Activated CD8-positive, alpha-beta T cell treated with anti-CD3 and anti-CD28 coated beads, Interleukin-2, amount 10 ng/mL, durations not matched to agents 7 days and 5 days (primary cell): Measurements from ENCODE around the gene PARP8. TPM values are rescaled to one million over a fixed set of nuclear protein-coding genes. Genes with fewer than 3 reads are reported as not detected.
"Not testable (repeated sequence)": the region's sequence is repeated elsewhere in the genome, so short reads cannot be mapped to it uniquely, and the experiment has no call there.

Experiments used
- ATAC-seq: fragments of 150-1000 bp; cut with Tn5 transposase; one replicate; pipeline ENCODE4 v1.10.0; 2021; ENCODE audit warnings: moderate library complexity
- CTCF ChIA-PET: fragments of 350-600 bp; sonication (Branson Sonifier 250); formaldehyde crosslinking; loops from one replicate; lab custom pipeline; 2021; ENCODE audit warnings: antibody characterized with exemption; lab: Charles Lee
- POLR2A ChIA-PET: fragments of 350-600 bp; sonication (Branson Sonifier 250); formaldehyde crosslinking; loops from one replicate; lab custom pipeline; 2021; ENCODE audit warnings: antibody characterized with exemption; lab: Charles Lee
- DNase-seq: peaks from one replicate; pipeline ENCODE4 v3.0.0-alpha.2; 2020
- H3K27ac Mint-ChIP-seq: one replicate; pipeline ENCODE4 v1.8.0; 2021; ENCODE audit warnings: mild to moderate bottlenecking, mixed read lengths
- H3K27me3 Mint-ChIP-seq: one replicate; pipeline ENCODE4 v1.8.0; 2021; ENCODE audit warnings: low read depth, mixed read lengths
- H3K36me3 Mint-ChIP-seq: one replicate; pipeline ENCODE4 v1.8.0; 2021; ENCODE audit warnings: low read depth, mixed read lengths
- H3K4me1 Mint-ChIP-seq: one replicate; pipeline ENCODE4 v1.8.0; 2021; ENCODE audit warnings: low read depth, mixed read lengths
- H3K4me3 Mint-ChIP-seq: one replicate; pipeline ENCODE4 v1.8.0; 2021; ENCODE audit warnings: mild to moderate bottlenecking, mixed read lengths
- H3K9me3 Mint-ChIP-seq: one replicate; pipeline ENCODE4 v1.8.0; 2022; ENCODE audit warnings: mixed read lengths; ENCODE audit not compliant: insufficient read depth
- total RNA-seq, 2 experiments: library from RNA; stranded (reverse); gene quantifications; one replicate each; pipeline ENCODE4 v1.2.3, GENCODE V29; 2021

Gene PARP8
- total RNA-seq, 2 experiments from 2014 or later = 78.5 to 80.0 TPM

GRCh38 chr5:50663636-50664035 is 2.8 kb upstream of the PARP8 start:
- ChIA-PET POLR2A (no interaction called here), CTCF (interaction anchor here (2.2 kb wide), 1 partner anchor 223 kb away, joined by 10 read pairs; the partner anchor contains the start of gene EMB)
- peaks cover 14% of the 10 kb centered on the region for H3K36me3 Mint-ChIP-seq
- H3K9me3 Mint-ChIP-seq = peaks cover 6% of the 10 kb centered on the region
- ATAC-seq (no peak), DNase-seq (no peak)
- H3K4me3 Mint-ChIP-seq = no peak overlapping the region
- H3K27me3 Mint-ChIP-seq = no peaks in the 10 kb centered on the region
- H3K4me1 Mint-ChIP-seq = peaks cover 35% of the 10 kb centered on the region
- H3K27ac Mint-ChIP-seq = no peak overlapping the region

DNA sequence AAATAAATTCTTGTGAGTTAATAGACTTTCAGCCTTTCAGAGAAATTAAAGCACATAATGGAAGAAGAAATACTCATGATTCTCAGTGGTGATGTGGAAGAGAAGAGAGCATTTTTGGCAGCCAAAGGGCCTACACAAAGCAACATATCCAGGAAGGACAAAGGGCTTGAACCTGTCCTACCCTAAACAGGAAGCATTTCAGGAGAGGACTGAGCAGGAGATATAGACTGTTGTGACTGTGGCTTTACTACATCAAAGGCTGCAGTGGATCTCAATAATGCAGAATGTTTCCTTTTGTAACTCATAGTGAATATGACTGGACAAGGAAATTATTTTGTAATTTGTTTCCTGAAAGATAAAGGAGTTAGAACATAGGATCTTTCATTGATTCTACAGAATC is 1.3 kb upstream of the PARP8 start:
- H3K27me3 Mint-ChIP-seq = no peaks in the 10 kb centered on the region
- POLR2A ChIA-PET = interaction anchor here (0.6 to 3.1 kb wide), 5 partner anchors 30 to 224 kb away, joined by 3 to 29 read pairs (median 3); partner anchors contain the start of gene EMB
- peak overlapping the region; percentile 99 for H3K4me3 Mint-ChIP-seq
- peaks cover 6% of the 10 kb centered on the region for H3K9me3 Mint-ChIP-seq
- H3K27ac Mint-ChIP-seq = peak overlapping the region; percentile 99
- peaks cover 25% of the 10 kb centered on the region for H3K36me3 Mint-ChIP-seq
- DNase-seq (no peak), ATAC-seq (peak; percentile 38)
- CTCF ChIA-PET = interaction anchor here (0.6 kb wide), 1 partner anchor 224 kb away, joined by 3 read pairs; the partner anchor contains the start of gene EMB
- peaks cover 47% of the 10 kb centered on the region for H3K4me1 Mint-ChIP-seq

DNA sequence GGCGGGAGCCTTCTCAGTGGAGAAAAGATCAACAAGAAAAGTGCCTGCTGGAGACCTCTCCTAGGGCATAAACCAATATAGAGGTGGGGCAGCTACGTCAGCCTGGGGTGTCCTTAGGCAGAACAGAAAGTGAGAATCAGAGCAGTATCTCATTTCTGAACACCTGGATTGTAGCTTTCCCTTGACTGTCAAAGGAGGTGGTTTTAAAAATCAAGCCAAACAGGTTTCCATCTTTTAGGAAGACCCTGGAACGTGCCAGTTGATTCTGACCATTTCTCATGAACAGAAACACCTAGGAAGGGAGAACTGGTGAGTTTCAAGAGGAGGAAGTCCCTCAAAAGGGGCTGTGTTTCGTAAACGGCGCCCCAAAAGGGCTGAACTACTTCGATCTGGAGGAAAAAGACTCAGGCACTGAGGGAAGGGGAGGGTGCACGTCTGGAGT is 655 bp upstream of the PARP8 start:
- DNase-seq = peak; percentile 66
- Mint-ChIP-seq H3K4me3 (peak overlapping the region; percentile 99), H3K36me3 (peaks cover 28% of the 10 kb centered on the region), H3K27ac (peak overlapping the region; percentile 99), H3K4me1 (peaks cover 51% of the 10 kb centered on the region)
- ATAC-seq, H3K27me3 Mint-ChIP-seq, H3K9me3 Mint-ChIP-seq, CTCF ChIA-PET: not testable (repeated sequence)
- POLR2A ChIA-PET = interaction anchor here (0.6 to 3.1 kb wide), 7 partner anchors 31 to 225 kb away, joined by 3 to 29 read pairs (median 3); partner anchors contain the start of gene EMB

- no peaks in the 10 kb centered on the region for H3K27me3 Mint-ChIP-seq
- H3K9me3 Mint-ChIP-seq = no peaks in the 10 kb centered on the region
- peaks cover 36% of the 10 kb centered on the region for H3K36me3 Mint-ChIP-seq
- POLR2A ChIA-PET = interaction anchor here (0.6 to 3.1 kb wide), 16 partner anchors 9 to 277 kb away, joined by 3 to 29 read pairs (median 5); partner anchors contain the start of gene EMB
- CTCF ChIA-PET = interaction anchor here (1.0 to 2.1 kb wide), 3 partner anchors 219 to 228 kb away, joined by 3 to 11 read pairs (median 5); partner anchors contain the start of gene EMB
- ATAC-seq = peak; percentile 56
- no peak for DNase-seq
- H3K4me3 Mint-ChIP-seq = peak overlapping the region; percentile 99
- peak overlapping the region; percentile 100 for H3K27ac Mint-ChIP-seq
- H3K4me1 Mint-ChIP-seq = peaks cover 60% of the 10 kb centered on the region
These were observed 701 bp downstream of the PARP8 start for GRCh38 chr5:50667023-50667652.

- ATAC-seq (peak; percentile 63), DNase-seq (peak; percentile 88)
- no peaks in the 10 kb centered on the region for H3K27me3 Mint-ChIP-seq
- CTCF ChIA-PET = interaction anchor here (1.0 to 2.1 kb wide), 4 partner anchors 84 to 229 kb away, joined by 3 to 11 read pairs (median 4); partner anchors contain the start of gene EMB
- peaks cover 42% of the 10 kb centered on the region for H3K36me3 Mint-ChIP-seq
- H3K9me3 Mint-ChIP-seq = no peaks in the 10 kb centered on the region
- H3K27ac Mint-ChIP-seq = peak overlapping the region; percentile 100
- H3K4me1 Mint-ChIP-seq = peaks cover 61% of the 10 kb centered on the region
- POLR2A ChIA-PET = interaction anchor here (0.6 to 3.1 kb wide), 16 partner anchors 8 to 239 kb away, joined by 3 to 29 read pairs (median 5); partner anchors contain the start of gene EMB
- peak overlapping the region; percentile 99 for H3K4me3 Mint-ChIP-seq
These were observed 1.5 kb downstream of the PARP8 start for GRCh38 chr5:50667653-50668595.

DNA sequence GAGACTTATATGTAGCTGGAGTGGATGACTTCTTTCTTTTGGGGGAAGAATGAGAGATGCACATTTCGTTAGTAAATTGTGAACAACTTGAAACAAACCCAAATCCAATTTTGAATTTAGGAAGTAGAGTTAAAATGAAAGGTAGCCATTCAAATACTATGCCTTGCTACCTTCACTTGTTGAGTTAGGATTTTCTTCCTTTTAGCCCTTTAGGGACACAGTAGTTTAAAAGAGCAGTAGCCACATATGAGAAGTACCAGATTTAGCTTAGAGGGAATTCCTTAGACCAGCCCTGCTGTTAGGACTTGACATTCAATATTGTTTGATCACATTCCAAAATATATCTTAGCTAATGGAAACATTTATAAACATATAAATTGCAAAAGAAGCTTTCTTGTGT is 2.2 kb downstream of the PARP8 start:
- not testable (repeated sequence) for H3K27me3 Mint-ChIP-seq, ATAC-seq, H3K9me3 Mint-ChIP-seq, DNase-seq
- POLR2A ChIA-PET = interaction anchor here (1.1 to 1.6 kb wide), 2 partner anchors 29 to 75 kb away, joined by 3 to 5 read pairs; no protein-coding TSS in a partner anchor
- peak overlapping the region; percentile 99 for H3K4me3 Mint-ChIP-seq
- peaks cover 46% of the 10 kb centered on the region for H3K36me3 Mint-ChIP-seq
- CTCF ChIA-PET = interaction anchor here (0.7 to 1.3 kb wide), 2 partner anchors 83 to 228 kb away, joined by 3 read pairs; partner anchors contain the start of gene EMB
- H3K4me1 Mint-ChIP-seq = peaks cover 58% of the 10 kb centered on the region
- peak overlapping the region; percentile 100 for H3K27ac Mint-ChIP-seq

DNA sequence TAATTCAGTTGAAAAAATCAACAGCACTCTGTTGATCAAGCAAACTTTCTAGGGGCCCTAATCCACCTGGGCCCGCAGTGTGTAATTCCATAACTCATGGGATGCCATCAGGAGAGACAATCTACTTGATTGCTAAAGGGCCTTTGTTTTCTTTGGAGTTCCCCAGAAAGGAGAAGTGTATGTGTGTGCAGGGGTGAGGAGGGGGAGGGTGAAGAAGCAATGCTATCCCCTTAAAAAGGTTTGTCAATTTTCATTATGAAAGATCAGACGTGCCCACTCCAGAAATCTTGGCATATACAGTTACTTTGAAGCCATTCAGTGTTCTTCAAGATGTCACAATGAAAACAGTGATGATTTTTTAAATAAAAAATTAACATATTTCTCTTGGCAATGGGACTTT is 6.2 kb downstream of the PARP8 start:
- Mint-ChIP-seq H3K4me3 (no peak overlapping the region), H3K4me1 (peaks cover 70% of the 10 kb centered on the region), H3K36me3 (peaks cover 74% of the 10 kb centered on the region), H3K9me3 (no peaks in the 10 kb centered on the region), H3K27ac (no peak overlapping the region), H3K27me3 (no peaks in the 10 kb centered on the region)
- ChIA-PET POLR2A (no interaction called here), CTCF (no interaction called here)
- no peak for ATAC-seq
- no peak for DNase-seq

GRCh38 chr5:50673444-50673843 is 7.0 kb downstream of the PARP8 start:
- H3K4me1 Mint-ChIP-seq = peaks cover 68% of the 10 kb centered on the region
- peaks cover 70% of the 10 kb centered on the region for H3K36me3 Mint-ChIP-seq
- ATAC-seq, H3K4me3 Mint-ChIP-seq, H3K27me3 Mint-ChIP-seq, CTCF ChIA-PET, POLR2A ChIA-PET, H3K9me3 Mint-ChIP-seq, DNase-seq, H3K27ac Mint-ChIP-seq: not testable (repeated sequence)

DNA sequence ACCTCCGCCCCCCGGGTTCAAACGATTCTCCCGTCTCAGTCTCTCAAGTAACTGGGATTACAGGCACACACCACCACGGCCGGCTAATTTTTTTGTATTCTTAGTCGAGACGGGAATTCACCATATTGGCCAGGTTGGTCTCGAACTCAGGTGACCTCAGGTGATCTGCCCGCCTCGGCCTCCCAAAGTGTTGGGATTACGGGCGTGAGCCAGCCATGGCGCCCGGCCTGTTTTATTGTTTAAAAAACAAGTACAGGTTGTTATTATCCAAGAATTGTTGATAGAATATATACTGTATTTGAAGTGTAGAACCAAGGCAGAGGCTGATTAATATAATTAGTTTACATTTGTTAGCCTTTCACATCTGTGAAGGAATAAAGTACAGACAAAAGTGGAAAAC is 8.9 kb downstream of the PARP8 start:
- ChIA-PET CTCF (no interaction called here), POLR2A (no interaction called here)
- Mint-ChIP-seq H3K27me3 (no peaks in the 10 kb centered on the region), H3K4me1 (peaks cover 70% of the 10 kb centered on the region), H3K4me3 (no peak overlapping the region), H3K9me3 (no peaks in the 10 kb centered on the region), H3K36me3 (peaks cover 73% of the 10 kb centered on the region), H3K27ac (no peak overlapping the region)
- ATAC-seq (no peak), DNase-seq (no peak)

GRCh38 chr5:50679554-50679953 is 13.1 kb downstream of the PARP8 start:
- not testable (repeated sequence) for H3K4me3 Mint-ChIP-seq, DNase-seq, H3K27ac Mint-ChIP-seq, H3K27me3 Mint-ChIP-seq, ATAC-seq, H3K9me3 Mint-ChIP-seq
- H3K4me1 Mint-ChIP-seq = peaks cover 56% of the 10 kb centered on the region
- peaks cover 64% of the 10 kb centered on the region for H3K36me3 Mint-ChIP-seq
- POLR2A ChIA-PET = interaction anchor here (0.7 kb wide), 1 partner anchor 18 kb away, joined by 3 read pairs; no protein-coding TSS in a partner anchor
- CTCF ChIA-PET = interaction anchor here (0.7 kb wide), 1 partner anchor 158 kb away, joined by 3 read pairs; no protein-coding TSS in a partner anchor

- H3K27me3 Mint-ChIP-seq = no peaks in the 10 kb centered on the region
- no peak overlapping the region for H3K27ac Mint-ChIP-seq
- ATAC-seq (no peak), DNase-seq (no peak)
- no peak overlapping the region for H3K4me3 Mint-ChIP-seq
- POLR2A ChIA-PET = no interaction called here
- peaks cover 63% of the 10 kb centered on the region for H3K36me3 Mint-ChIP-seq
- H3K9me3 Mint-ChIP-seq = peaks cover 8% of the 10 kb centered on the region
- CTCF ChIA-PET = no interaction called here
- H3K4me1 Mint-ChIP-seq = peaks cover 31% of the 10 kb centered on the region
These were observed 18.3 kb downstream of the PARP8 start for GRCh38 chr5:50684721-50685120.
